Adipocyte (in vitro differentiated cells): ENCODE data around the gene ZDHHC11B.
"Not testable (repeated sequence)": the region's sequence is repeated elsewhere in the genome, so short reads cannot be mapped to it uniquely, and the experiment has no call there.

Experiments
- DNase-seq: peaks from one replicate; pipeline ENCODE4 v3.0.0-alpha.2; 2015; ENCODE audit warnings: low read depth
- H3K27me3 ChIP-seq: replicated peaks from 2 replicates; pipeline ENCODE4 v1.7.0; 2013; ENCODE audit warnings: mild to moderate bottlenecking, low read length, moderate library complexity; ENCODE audit not compliant: control insufficient read depth, insufficient read depth
- H3K36me3 ChIP-seq: 2 replicates; pipeline ENCODE4 v1.7.0; 2013; ENCODE audit warnings: low read length, mild to moderate bottlenecking, moderate library complexity; ENCODE audit not compliant: control insufficient read depth, insufficient read depth, severe bottlenecking
- H3K4me1 ChIP-seq: 2 replicates; pipeline ENCODE4 v1.7.0; 2013; ENCODE audit warnings: mild to moderate bottlenecking, low read length, moderate library complexity; ENCODE audit not compliant: control insufficient read depth, insufficient read depth
- H3K4me3 ChIP-seq: 2 replicates; pipeline ENCODE4 v1.7.0; 2013; ENCODE audit warnings: mild to moderate bottlenecking, low read length, moderate library complexity
- H3K9ac ChIP-seq: 2 replicates; pipeline ENCODE4 v1.7.0; 2013; ENCODE audit warnings: mild to moderate bottlenecking, low read length, moderate library complexity
- H3K9me3 ChIP-seq: 2 replicates; pipeline ENCODE4 v1.7.0; 2013; ENCODE audit warnings: mild to moderate bottlenecking, low read length, moderate library complexity; ENCODE audit not compliant: control insufficient read depth

ZDHHC11B gene

GRCh38 chr5:757931-758697, 26.4 kb downstream of the ZDHHC11B start:
- H3K9me3 ChIP-seq: no peaks in the 10 kb centered on the region
- H3K27me3 ChIP-seq: peaks cover 7% of the 10 kb centered on the region
- no peak for DNase-seq
- H3K4me3 ChIP-seq: no peak overlapping the region
- no peaks in the 10 kb centered on the region for H3K4me1 ChIP-seq
- no peaks in the 10 kb centered on the region for H3K36me3 ChIP-seq
- no peak overlapping the region for H3K9ac ChIP-seq

DNA sequence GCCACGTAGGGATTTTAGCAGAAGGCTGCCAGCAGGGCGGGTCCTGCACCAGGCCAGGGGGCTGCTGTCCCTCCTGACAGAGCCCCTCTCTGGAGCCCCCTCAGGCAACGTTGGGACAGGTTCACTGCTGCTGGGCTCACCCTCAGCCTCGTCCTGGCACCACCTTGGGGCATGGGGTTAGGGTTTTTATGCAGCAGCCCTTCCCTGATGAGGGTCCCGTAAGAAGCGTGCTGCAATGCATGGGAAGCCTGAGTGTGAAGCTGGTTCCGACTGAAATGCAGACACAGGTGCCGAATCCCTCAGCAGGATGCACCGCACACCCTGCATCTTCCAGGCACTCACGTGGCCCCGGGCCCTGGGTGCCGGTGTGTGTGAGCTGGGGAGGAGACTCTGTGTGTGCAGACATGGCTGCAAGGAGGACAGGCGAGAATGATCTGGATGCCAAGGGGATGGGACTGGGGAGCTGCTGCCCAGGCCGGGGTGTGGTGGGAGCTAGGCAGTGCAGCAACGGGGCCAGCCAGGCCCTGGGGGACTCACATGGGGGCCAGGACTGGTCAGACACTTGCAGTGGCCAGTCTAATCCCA, 27.1 kb downstream of the ZDHHC11B start:
- Histone ChIP-seq H3K9ac (no peak overlapping the region), H3K4me1 (no peaks in the 10 kb centered on the region), H3K27me3 (peaks cover 7% of the 10 kb centered on the region), H3K4me3 (no peak overlapping the region), H3K36me3 (no peaks in the 10 kb centered on the region), H3K9me3 (no peaks in the 10 kb centered on the region)
- no peak for DNase-seq

DNA sequence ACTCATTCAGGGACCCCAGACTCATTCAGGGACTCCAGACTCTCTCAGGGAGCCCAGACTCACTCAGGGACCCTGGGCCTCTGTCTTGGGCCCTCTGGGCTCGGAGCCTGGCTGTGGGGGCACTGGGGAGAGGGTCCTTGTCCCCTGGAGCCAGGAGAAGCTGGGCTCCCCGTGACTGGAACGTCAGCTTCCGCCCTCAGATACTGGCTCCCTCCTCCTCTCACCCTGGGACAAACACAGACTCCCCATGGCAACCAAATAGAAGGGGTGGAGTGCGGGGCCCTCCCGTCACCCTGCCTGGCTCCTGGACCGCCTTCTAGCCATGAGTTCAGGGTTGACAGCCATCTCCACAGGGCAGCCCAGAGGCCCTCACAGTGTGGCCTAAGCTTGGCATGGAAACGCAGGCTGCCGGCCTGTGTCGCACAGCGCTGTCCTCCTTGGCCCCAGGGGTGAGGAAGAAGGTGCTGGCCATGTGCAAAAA, 27.6 kb downstream of the ZDHHC11B start:
- H3K4me1 ChIP-seq: no peaks in the 10 kb centered on the region
- H3K4me3 ChIP-seq: no peak overlapping the region
- peaks cover 7% of the 10 kb centered on the region for H3K27me3 ChIP-seq
- H3K9me3 ChIP-seq: no peaks in the 10 kb centered on the region
- H3K36me3 ChIP-seq: no peaks in the 10 kb centered on the region
- DNase-seq: no peak
- no peak overlapping the region for H3K9ac ChIP-seq

DNA sequence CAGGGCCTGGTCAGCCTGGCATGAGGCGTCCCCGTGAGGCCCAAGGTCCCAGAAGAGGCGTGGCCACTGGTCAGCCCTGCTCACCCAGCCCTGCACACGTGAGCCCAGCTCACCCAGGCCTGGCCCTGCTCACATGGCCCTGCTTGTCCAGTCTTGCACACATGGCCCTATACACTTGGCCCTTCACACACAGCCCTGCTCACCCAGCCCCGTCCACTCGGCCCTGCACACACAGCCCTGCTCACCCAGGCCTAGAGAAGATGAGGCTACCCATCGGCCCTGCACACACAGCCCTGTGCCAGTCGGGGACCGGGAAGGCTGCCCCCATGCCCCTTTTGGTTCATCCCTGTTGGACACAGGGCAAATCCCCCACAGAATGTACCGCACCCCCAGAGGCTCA, 28.4 kb downstream of the ZDHHC11B start:
- Histone ChIP-seq H3K9me3 (no peaks in the 10 kb centered on the region), H3K36me3 (no peaks in the 10 kb centered on the region), H3K27me3 (peaks cover 7% of the 10 kb centered on the region), H3K9ac (no peak overlapping the region), H3K4me3 (no peak overlapping the region), H3K4me1 (no peaks in the 10 kb centered on the region)
- no peak for DNase-seq

DNA sequence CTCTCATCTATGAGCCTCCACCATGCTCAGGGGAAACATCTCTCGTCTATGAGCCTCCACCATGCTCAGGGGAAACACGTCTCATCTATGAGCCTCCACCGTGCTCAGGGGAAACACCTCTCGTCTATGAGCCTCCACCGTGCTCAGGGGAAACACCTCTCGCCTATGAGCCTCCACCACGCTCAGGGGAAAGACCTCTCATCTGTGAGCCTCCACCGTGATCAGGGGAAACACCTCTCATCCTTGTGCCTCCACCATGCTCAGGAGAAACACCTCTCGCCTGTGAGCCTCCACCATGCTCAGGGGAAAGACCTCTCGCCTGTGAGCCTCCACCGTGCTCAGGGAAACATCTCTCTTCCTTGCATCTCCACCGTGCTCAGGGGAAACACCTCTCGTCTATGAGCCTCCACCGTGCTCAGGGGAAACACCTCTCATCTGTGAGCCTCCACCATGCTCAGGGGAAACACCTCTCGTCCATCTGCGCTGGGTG, 30.3 kb downstream of the ZDHHC11B start:
- DNase-seq, H3K4me1 ChIP-seq, H3K36me3 ChIP-seq, H3K27me3 ChIP-seq, H3K9ac ChIP-seq, H3K4me3 ChIP-seq, H3K9me3 ChIP-seq: not testable (repeated sequence)

DNA sequence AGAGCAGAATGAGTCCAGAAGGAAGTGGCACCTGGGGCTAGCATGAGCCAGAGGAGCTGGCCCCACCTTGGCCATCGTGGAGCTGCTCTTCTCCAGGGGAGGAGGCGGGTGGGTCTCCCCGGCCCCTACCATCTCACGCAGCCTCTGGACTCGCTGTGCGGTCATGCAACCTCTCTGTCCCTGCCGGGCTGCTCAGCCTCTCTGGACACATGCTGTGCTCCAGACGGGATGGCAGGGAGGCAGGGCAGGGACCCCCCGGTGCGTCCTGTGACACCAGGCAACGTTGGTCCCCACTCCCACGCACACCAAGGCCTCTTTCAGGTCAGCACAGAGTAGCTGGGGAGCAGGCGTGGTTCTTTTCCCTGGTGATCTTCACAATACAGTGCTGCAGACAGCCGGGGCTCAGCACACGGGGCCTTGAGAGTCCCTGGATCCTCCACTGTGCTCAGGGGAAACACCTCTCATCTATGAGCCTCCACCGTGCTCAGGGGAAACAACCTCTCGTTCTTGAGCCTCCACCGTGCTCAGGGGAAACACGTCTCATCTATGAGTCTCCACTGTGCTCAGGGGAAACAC, 30.9 kb downstream of the ZDHHC11B start:
- DNase-seq, H3K9me3 ChIP-seq, H3K27me3 ChIP-seq, H3K36me3 ChIP-seq, H3K4me1 ChIP-seq, H3K9ac ChIP-seq, H3K4me3 ChIP-seq: not testable (repeated sequence)

GRCh38 chr5:752532-753115, 31.9 kb downstream of the ZDHHC11B start:
- not testable (repeated sequence) for DNase-seq

DNA sequence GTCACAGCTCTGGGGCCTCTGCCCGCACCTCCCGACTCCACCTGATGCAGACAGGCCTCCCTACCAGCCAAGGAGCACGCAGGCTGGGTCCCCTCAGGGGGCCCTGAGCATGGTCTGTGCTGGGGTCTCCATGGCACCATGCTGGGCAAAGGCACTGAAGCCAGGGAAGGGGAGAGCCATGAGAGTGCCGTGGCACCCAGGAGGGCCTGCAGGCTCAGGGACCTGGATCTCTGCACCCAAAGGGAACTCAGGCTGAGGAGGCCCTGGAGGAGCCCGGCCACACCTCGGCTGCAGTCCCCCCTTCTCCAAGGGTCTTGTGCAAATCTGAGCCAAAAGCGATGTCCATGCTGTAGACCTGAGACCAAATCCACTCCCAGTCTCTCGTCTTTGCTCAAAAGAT, 32.5 kb downstream of the ZDHHC11B start:
- H3K9me3 ChIP-seq, H3K4me1 ChIP-seq, H3K4me3 ChIP-seq, H3K9ac ChIP-seq, H3K27me3 ChIP-seq, DNase-seq, H3K36me3 ChIP-seq: not testable (repeated sequence)

More at GRCh38 chr5:752532-753115, 31.9 kb downstream of the ZDHHC11B start:
- H3K27me3 ChIP-seq, H3K9me3 ChIP-seq, H3K4me1 ChIP-seq, H3K9ac ChIP-seq, H3K36me3 ChIP-seq, H3K4me3 ChIP-seq: not testable (repeated sequence)

DNA sequence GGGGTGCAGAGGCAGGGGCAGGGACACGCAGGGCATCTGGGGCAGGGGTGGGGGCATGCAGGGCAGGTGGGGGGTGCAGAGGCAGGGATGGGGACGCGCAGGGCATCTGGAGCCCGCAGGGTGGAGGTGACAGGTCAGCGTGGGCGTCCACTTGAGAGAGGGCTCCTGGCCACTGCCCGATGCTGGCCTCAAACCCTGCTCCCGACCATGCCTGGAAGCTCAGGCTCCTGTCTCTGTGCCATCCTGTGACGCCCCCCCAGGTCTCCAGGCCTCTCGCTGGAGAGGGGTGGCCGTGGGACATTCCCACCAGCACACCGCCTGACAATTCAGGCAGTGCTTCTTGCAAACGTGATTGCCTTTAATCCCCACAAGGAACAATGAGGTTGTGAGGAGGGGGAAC, 33.0 kb downstream of the ZDHHC11B start:
- no peaks in the 10 kb centered on the region for H3K27me3 ChIP-seq
- DNase-seq: no peak
- no peaks in the 10 kb centered on the region for H3K36me3 ChIP-seq
- no peaks in the 10 kb centered on the region for H3K4me1 ChIP-seq
- H3K9me3 ChIP-seq: no peaks in the 10 kb centered on the region
- no peak overlapping the region for H3K9ac ChIP-seq
- no peak overlapping the region for H3K4me3 ChIP-seq

DNA sequence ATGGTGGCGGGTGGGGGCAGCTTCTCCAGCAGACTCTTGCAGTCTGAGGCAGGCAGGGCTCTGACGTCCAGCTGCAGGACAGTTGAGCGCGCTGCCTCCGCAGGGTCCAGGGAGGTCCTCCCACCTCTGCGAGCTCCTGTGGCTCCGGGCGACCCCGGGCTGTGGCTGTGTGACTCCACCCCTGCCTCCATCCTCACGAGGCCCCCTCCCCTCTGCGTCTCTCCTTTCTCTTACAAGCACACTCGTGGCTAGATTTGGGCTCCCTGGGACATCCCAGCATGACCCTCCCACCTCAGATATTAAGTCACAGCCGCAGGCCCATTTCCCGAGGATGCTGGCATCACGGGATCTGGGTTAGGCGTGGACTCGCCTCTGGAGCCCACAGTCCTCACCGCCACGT, 34.3 kb downstream of the ZDHHC11B start:
- H3K4me3 ChIP-seq, DNase-seq: not testable (repeated sequence)

DNA sequence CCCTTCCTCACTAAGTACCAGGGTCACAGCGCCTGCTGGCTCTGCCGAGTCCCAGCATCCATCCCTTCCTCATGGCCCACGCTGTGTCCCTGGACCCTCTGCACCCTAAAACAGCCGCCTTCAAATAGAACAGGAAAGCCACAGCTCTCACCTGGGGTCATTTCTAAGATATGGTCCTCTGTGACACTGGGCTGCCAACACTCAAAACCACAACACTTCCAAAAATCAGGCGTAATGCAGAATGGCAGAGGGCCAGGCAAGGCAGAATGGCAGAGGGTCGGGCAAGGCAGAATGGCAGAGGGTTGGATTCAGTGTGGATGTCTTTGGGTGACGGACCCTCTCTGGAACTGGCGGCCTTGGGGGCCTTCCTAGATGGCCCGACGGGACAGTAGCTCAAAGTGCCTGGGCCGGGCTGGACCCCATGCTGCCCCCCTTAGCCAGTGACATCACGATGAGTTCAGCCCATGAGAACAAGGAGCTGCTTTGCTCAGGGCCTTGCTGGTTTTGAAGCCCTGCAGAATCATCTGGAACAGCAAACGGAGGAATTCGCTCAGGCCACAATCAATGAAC, 35.3 kb downstream of the ZDHHC11B start:
- Histone ChIP-seq H3K27me3 (no peaks in the 10 kb centered on the region), H3K9ac (no peak overlapping the region), H3K4me1 (no peaks in the 10 kb centered on the region), H3K36me3 (no peaks in the 10 kb centered on the region), H3K4me3 (no peak overlapping the region), H3K9me3 (no peaks in the 10 kb centered on the region)
- DNase-seq: no peak

More for the DNA sequence above, 34.3 kb downstream of the ZDHHC11B start:
- not testable (repeated sequence) for H3K9ac ChIP-seq, H3K27me3 ChIP-seq, H3K4me1 ChIP-seq, H3K9me3 ChIP-seq, H3K36me3 ChIP-seq
